Loucy (cell line): ENCODE results near the gene SLF2.

Experiments used
- H2AFZ ChIP-seq: fragments of 200-600 bp; sonication (generic); 2 replicates; pipeline ENCODE4 v1.6.0; 2016; ENCODE audit warnings: antibody characterized with exemption, mild to moderate bottlenecking, low read length, moderate library complexity
- H3F3A ChIP-seq: fragments of 200-600 bp; 2 replicates; pipeline ENCODE4 v1.6.0; 2016; ENCODE audit warnings: antibody characterized with exemption, low read depth, mild to moderate bottlenecking
- H3K27me3 ChIP-seq: fragments of 200-600 bp; sonication (generic); 2 replicates; pipeline ENCODE4 v1.6.1; 2014; ENCODE audit warnings: low read length, mild to moderate bottlenecking; ENCODE audit not compliant: insufficient read depth, poor library complexity, severe bottlenecking
- H3K36me3 ChIP-seq: fragments of 200-600 bp; sonication (generic); 2 replicates; pipeline ENCODE4 v1.6.1; 2016; ENCODE audit warnings: low read length; ENCODE audit not compliant: insufficient read depth
- H3K4me1 ChIP-seq: fragments of 200-600 bp; sonication (generic); 2 replicates; pipeline ENCODE4 v1.5.1; 2014; ENCODE audit warnings: low read length, mild to moderate bottlenecking; ENCODE audit not compliant: insufficient read depth, poor library complexity, severe bottlenecking
- H3K4me2 ChIP-seq: fragments of 200-600 bp; sonication (generic); 2 replicates; pipeline ENCODE4 v1.6.0; 2014; ENCODE audit warnings: antibody characterized with exemption, low read length, low read depth, mild to moderate bottlenecking; ENCODE audit not compliant: poor library complexity, severe bottlenecking
- H3K4me3 ChIP-seq: fragments of 200-600 bp; sonication (generic); 2 replicates; pipeline ENCODE4 v1.5.1; 2014; ENCODE audit warnings: low read length, mild to moderate bottlenecking, mixed read lengths; ENCODE audit not compliant: poor library complexity, severe bottlenecking
- H3K79me2 ChIP-seq: fragments of 200-600 bp; sonication (generic); 2 replicates; pipeline ENCODE4 v1.6.1; 2014; ENCODE audit warnings: low read length; ENCODE audit not compliant: insufficient read depth
- H3K9ac ChIP-seq: fragments of 200-600 bp; sonication (generic); 2 replicates; pipeline ENCODE4 v1.6.0; 2014; ENCODE audit warnings: mild to moderate bottlenecking, low read depth, low read length, moderate library complexity; ENCODE audit not compliant: poor library complexity, severe bottlenecking
- H3K9me2 ChIP-seq: fragments of 200-600 bp; sonication (generic); replicated peaks from 2 replicates; pipeline ENCODE4 v1.6.1; 2016; ENCODE audit warnings: low read depth, low read length, mixed read lengths
- H3K9me3 ChIP-seq: fragments of 200-600 bp; sonication (generic); 2 replicates; pipeline ENCODE4 v1.6.1; 2014; ENCODE audit warnings: mild to moderate bottlenecking, antibody characterized with exemption, low read length, low read depth; ENCODE audit not compliant: insufficient read depth
- H4K20me1 ChIP-seq: fragments of 200-600 bp; sonication (generic); 2 replicates; pipeline ENCODE4 v1.6.0; 2014; ENCODE audit warnings: antibody characterized with exemption, low read length, mild to moderate bottlenecking; ENCODE audit not compliant: insufficient read depth, poor library complexity, severe bottlenecking
- CTCF ChIP-seq: fragments of 200-600 bp; sonication (generic); conservative IDR thresholded peaks from 2 replicates; pipeline ENCODE4 v1.5.1; 2014; ENCODE audit warnings: mild to moderate bottlenecking, antibody characterized with exemption, low read length
- EZH2phosphoT487 ChIP-seq: fragments of 200-600 bp; IDR thresholded peaks from 2 replicates; pipeline ENCODE4 v1.6.1; 2018; ENCODE audit warnings: antibody characterized with exemption, mild to moderate bottlenecking, moderate library complexity, borderline replicate concordance

Gene SLF2

GRCh38 chr10:100993986-100994708 lies 81.4 kb downstream of the SLF2 start:
- Histone ChIP-seq H3K36me3 (peaks cover 12% of the 10 kb centered on the region; the same call in 1 of the 2 replicates), H3K4me2 (no peak overlapping the region), H3F3A (no peaks in the 10 kb centered on the region), H3K9ac (no peak overlapping the region), H3K4me1 (peaks cover 26% of the 10 kb centered on the region), H4K20me1 (no peaks in the 10 kb centered on the region), H3K27me3 (no peaks in the 10 kb centered on the region), H3K9me3 (no peaks in the 10 kb centered on the region), H3K79me2 (peaks cover 20% of the 10 kb centered on the region; the same call in 1 of the 2 replicates), H2AFZ (no peak overlapping the region), H3K9me2 (no peaks in the 10 kb centered on the region), H3K4me3 (no peak overlapping the region)
- TF ChIP-seq EZH2phosphoT487 (no peak), CTCF (peak; percentile 55)

GRCh38 chr10:100995181-100995580 lies 82.4 kb downstream of the SLF2 start:
- H3K4me1 ChIP-seq, result peaks cover 19% of the 10 kb centered on the region
- no peaks in the 10 kb centered on the region for H3K9me2 ChIP-seq
- H3F3A ChIP-seq, result no peaks in the 10 kb centered on the region
- peaks cover 17% of the 10 kb centered on the region for H3K79me2 ChIP-seq
- no peaks in the 10 kb centered on the region for H4K20me1 ChIP-seq
- H3K9me3 ChIP-seq, result no peaks in the 10 kb centered on the region
- no peak overlapping the region for H3K9ac ChIP-seq
- H3K27me3 ChIP-seq, result no peaks in the 10 kb centered on the region
- no peak overlapping the region for H3K4me3 ChIP-seq
- peaks cover 12% of the 10 kb centered on the region; the same call in 1 of the 2 replicates for H3K36me3 ChIP-seq
- TF ChIP-seq CTCF (no peak), EZH2phosphoT487 (no peak)
- H3K4me2 ChIP-seq, result no peak overlapping the region
- H2AFZ ChIP-seq, result no peak overlapping the region

GRCh38 chr10:100996678-100997359 lies 84.1 kb downstream of the SLF2 start:
- Histone ChIP-seq H3K9me3 (no peaks in the 10 kb centered on the region), H3K9ac (peak overlapping the region; percentile 84), H4K20me1 (no peaks in the 10 kb centered on the region), H2AFZ (peak overlapping the region; percentile 99), H3K4me2 (peak overlapping the region; percentile 98), H3K36me3 (no peaks in the 10 kb centered on the region; the same call in 1 of the 2 replicates), H3K4me1 (peaks cover 32% of the 10 kb centered on the region), H3K79me2 (peaks cover 29% of the 10 kb centered on the region), H3K27me3 (no peaks in the 10 kb centered on the region), H3F3A (no peaks in the 10 kb centered on the region), H3K4me3 (peak overlapping the region; percentile 91), H3K9me2 (no peaks in the 10 kb centered on the region)
- TF ChIP-seq CTCF (no peak), EZH2phosphoT487 (no peak)
